Heart left ventricle (tissue), 13 donors: ENCODE data around the gene SMYD1.

Experiments used
- CTCF ChIP-seq, 12 donors: fragments of 200-600 bp; sonication (generic) in 4 of 12; IDR thresholded peaks; one replicate each; pipeline versions ENCODE4 v1.5.0 to v1.8.0; 2018 to 2022; ENCODE audit warnings: antibody characterized with exemption in 12 of 12, mild to moderate bottlenecking in 5 of 12
- POLR2A ChIP-seq, 2 donors: fragments of 450-650 bp; IDR thresholded peaks; one replicate each; pipeline ENCODE4 v1.6.1; 2017; ENCODE audit warnings: antibody characterized with exemption in 2 of 2, mild to moderate bottlenecking in 2 of 2, moderate library complexity in 2 of 2
- donor health status: ischemic (EF 13 %, LVEDD 7.1; RV severe dilation, severe dysfunction).
- donor health status: DM: no; HTN: yes; CAD: no.
- donor health status: DM: no; HTN: no; CAD: no.
- donor health status: ischemic (EF 25% LVEDD 6.9; RV normal size, moderate dysfunction).
- donor health status: ischemic (EF 25% LVEDD 5.7; RV mildly dilated, moderate dysfunction).
- donor health status: ischemic (EF 35%, LVEDD 5.7; RV mildly dilated, moderate dysfunction).
- donor health status: nonischemic (EF 11% LVEDD 7.7; RV severe dilation, severe dysfunction).
- donor health status: DM: yes; HTN: yes; CAD: no.
- donor health status: PGD.
- donor health status: ischemic (EF 29% LVEDD 5.4; RV normal size, mild dysfunction).
- donor health status: nonischemic (EF 23%, LVEDD 6.1; RV moderate dilation, normal function).

- TF ChIP-seq POLR2A (IDR thresholded peaks at IDR 0.05) (no peak), CTCF (IDR thresholded peaks at IDR 0.05) (no peak)
Measured at GRCh38 chr2:88057437-88057844, 10.2 kb upstream of the SMYD1 start.
